G401 (cell line): ENCODE data around the gene MACROH2A1. TPM values are rescaled to one million over a fixed set of nuclear protein-coding genes. Genes with fewer than 3 reads are reported as not detected.

Experiments used
- DNase-seq: peaks from one replicate; pipeline ENCODE4 v3.0.0-alpha.2; 2015; ENCODE audit warnings: low spot score
- in situ Hi-C: cut with HindIII; loops from 2 replicates; pipeline ENCODE4 v1.10.0; 2016; ENCODE audit warnings: low sequenced_read_pairs, mixed read lengths
- total RNA-seq: library from RNA; depleted of rRNA; stranded (reverse); fragments of >200 nt; shearing (Covaris generic); gene quantifications from 2 replicates; pipeline ENCODE4 v1.2.3, GENCODE V29; 2014

The MACROH2A1 gene
- total RNA-seq, 1 experiment from 2014 or later = 1,162 TPM

DNA sequence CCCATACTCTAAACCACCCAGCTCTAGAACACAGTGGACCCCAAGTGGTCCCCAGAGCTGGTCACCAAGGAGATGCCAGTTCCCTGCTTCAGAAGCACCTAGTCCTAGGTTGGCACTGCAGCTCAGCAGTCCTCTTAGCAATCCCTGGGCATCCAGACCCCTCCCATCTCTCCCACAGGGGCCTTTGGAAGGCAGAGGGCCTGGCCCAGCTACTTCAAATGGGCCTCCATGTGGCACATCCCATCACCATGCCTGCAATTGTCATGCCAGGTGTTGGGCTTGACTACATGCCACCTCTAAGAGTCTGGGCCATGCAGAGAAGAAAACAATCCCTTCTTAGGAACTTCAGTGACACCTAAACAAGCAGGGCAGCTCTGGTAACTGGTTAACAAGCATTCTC lies 14.1 kb downstream of the MACROH2A1 start:
- in situ Hi-C loops = no loop called here
- no peak for DNase-seq

DNA sequence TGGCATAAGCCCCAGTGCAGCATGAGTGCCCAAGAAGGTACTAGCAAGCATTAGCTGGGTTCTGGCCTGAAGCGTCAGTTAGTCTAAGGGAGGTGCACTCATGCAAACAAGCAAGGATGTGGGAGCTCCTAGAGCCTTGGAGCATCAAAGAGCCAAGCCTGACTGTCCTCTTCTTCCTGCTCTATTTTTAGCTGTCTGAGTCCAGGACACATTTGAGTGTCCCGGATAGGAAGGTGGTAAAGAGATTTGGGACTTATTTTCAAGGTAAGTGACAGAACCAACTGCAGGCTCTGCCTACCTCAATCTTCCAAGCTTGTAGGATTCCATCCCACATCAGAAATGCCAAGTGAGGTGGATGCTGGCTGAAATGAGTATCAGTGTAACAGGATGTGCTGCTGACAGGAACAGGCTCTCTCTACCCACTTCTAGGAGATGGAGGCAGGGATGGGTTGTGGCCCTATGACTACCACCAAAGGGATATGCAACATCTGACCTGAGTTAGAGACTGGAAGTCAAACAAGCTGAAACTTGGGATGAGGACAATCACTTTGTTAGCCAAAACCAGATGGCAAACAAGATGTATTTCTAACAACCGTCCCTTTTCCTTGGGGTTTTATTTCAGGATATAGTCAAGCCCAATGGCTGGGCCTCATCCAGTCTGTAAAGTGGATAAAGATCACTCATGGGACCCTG lies 15.1 kb downstream of the MACROH2A1 start:
- in situ Hi-C loops = no loop called here

DNA sequence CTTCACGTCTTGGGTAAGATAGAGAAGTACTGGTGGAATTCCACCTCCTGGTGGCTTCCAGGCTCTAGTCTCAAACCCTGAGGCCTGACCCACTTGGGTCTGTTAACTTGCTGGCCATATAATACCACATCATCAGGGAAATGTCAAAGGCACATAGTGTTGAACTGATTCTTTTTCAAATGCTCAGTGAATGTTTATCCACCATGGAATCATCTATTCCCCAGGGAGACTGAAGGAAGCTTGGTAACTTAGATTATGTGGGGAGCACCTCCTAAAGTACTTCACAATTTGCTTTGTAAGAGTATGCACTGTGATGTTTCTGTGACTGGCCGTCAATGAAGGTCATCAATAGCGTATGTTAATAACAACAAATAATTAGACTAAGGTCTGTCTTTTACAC lies 16.1 kb downstream of the MACROH2A1 start:
- DNase-seq = no peak
- in situ Hi-C loops = no loop called here

More for the DNA sequence above, 15.1 kb downstream of the MACROH2A1 start:
- DNase-seq = no peak

- in situ Hi-C loops = no loop called here
- no peak for DNase-seq
These were observed 16.8 kb downstream of the MACROH2A1 start for GRCh38 chr5:135382106-135382790.

DNA sequence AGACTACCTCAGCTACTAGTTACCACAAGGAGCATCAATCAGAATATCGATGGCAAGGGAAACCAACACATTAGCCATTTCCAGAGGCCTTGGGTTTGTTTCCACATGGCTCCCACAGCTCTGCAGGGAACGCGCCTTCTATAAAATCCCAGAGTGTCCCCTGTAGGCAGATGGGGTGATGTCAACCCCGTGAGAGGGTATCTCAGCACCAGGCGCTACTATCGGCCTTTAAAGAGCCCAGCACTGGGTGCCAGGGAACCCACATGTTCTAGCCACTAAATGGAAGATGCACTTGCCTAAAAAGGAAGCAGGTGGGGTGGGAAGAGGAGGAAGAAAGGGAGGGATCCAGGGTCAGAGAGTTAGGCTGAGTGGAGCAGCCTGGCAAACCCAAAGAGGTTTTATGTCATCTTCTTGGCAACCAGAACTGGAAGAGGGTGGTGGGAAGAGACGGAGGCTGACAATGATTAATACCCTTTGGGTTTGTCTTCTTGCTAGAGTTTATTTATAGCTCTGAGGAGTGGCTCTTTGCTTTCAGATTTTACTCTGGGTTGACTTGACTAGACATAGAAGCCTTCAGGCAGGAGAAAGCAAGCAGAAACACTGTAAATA lies 19.9 kb downstream of the MACROH2A1 start:
- DNase-seq = no peak
- in situ Hi-C loops = no loop called here

GRCh38 chr5:135377751-135378680 lies 21.0 kb downstream of the MACROH2A1 start:
- no peak for DNase-seq
- in situ Hi-C loops = no loop called here

- in situ Hi-C loops = no loop called here
These were observed 21.9 kb downstream of the MACROH2A1 start for GRCh38 chr5:135376961-135377624.

DNA sequence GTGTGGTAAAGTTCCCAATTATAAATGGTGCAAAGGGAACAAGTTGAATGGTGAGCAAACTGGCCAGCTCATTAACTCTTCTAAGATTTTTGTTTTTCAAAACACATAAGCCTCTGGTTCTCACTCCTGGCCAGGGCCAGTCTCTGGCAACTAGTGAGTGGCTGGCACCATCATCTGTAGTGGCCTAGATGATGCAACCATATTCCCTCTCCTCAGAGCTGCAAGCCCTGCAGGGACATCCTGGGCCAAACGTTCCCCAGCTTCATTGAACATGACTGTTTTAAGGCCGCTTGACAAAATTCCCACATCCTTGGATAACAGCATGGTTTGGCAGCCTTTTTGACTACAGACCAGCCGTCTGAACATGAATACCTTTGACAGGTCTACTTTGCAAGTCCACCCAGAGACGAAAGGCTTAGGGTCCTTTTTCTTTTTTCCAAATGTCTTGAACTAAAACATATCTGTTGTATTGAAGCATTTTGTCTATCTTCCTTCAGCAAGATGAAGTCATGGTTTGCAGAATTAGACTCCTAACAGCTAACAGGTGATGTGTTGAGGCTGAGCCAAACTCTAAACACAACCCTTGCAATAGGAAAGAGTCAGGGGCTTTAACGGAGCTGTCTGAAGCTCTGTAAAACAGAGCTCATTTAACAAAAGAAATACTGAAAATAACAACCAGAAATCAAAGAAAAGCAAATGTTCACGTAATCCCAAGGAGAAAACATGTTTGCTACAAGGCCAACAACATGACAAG lies 23.8 kb downstream of the MACROH2A1 start:
- in situ Hi-C loops = no loop called here
- DNase-seq = peak; percentile 79

More at GRCh38 chr5:135376961-135377624, 21.9 kb downstream of the MACROH2A1 start:
- no peak for DNase-seq

DNA sequence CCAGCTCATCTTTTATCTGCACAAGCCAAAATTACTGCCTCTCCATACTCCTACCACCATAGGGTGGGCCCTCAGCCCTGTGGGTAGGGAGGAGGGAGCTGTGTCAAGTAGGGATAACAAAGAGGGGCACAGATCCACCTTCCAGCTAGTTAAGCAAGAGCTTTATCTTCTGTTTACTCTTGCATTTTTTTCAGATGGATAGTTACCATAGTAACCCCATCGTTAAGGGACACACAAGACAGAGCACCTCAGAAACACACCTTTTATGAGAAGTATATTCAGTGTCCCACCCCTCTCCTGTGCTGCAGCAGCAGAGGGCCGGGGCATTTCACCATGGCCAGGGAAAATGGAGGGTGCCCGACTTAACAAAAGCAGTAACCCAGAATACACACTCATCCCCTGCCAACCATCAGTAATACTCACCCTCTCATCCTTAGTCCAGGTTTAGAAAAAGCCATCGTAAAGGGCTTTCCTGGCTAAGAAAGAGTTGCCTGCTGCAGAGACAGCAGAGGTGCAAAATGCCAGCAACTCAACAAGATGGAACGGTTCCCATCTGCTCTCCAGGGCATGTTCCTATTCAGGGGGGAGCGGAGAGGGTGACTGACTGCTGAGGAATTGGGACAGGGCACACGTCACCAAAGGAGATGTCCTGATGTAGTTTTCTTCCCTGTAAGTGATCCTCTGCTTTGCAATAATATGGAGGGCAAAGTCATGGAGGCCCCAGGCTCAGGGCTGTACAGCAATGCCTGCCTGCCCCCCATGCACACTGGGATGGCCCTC lies 25.1 kb downstream of the MACROH2A1 start:
- DNase-seq = peak; percentile 45
- in situ Hi-C loops = no loop called here

GRCh38 chr5:135372654-135373381 lies 26.2 kb downstream of the MACROH2A1 start:
- in situ Hi-C loops = no loop called here
- DNase-seq = no peak

GRCh38 chr5:135371622-135372232 lies 27.3 kb downstream of the MACROH2A1 start:
- in situ Hi-C loops = no loop called here

GRCh38 chr5:135369952-135370351 lies 29.1 kb downstream of the MACROH2A1 start:
- no peak for DNase-seq
- in situ Hi-C loops = no loop called here

More at GRCh38 chr5:135371622-135372232, 27.3 kb downstream of the MACROH2A1 start:
- no peak for DNase-seq

DNA sequence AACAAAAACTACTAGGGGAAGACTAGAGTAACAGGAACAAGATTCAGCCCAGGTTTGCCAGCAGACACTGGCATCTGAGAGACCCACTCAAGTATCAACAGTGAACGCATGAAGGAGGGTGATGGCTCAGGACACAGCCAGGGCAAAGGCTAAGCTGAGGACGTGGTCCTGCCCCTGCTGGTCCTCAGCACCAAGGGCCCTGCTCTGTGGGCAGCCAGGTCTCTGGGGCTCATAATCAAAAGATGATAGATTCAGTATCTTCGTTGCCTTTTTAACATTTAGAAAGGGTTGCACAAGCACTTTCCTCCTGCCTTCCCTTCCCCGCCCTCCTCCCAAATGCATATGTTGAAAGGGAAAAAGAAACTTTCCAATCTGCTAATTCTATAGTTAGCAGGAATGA lies 31.5 kb downstream of the MACROH2A1 start:
- in situ Hi-C loops = no loop called here
- DNase-seq = no peak

- no peak for DNase-seq
- in situ Hi-C loops = no loop called here
These were observed 32.0 kb downstream of the MACROH2A1 start for GRCh38 chr5:135367076-135367475.

DNA sequence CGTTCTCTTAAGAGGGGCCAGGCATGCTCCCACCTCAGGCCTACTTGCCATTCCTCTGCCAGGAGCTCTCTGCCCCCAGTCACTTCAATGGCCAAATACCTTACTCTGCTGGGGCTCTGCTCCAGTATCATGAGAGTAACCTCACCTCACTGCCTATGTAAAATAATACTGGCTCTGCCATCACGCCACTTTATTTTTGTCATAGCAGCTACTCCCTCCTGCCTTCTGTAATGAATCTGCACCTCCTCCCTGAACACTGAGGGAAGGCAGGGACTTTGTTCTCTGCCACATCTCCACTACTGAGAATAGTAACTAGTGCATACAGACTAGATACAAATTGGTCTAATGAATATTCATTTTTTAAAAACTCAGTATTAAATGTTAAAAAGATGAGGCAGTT lies 33.8 kb downstream of the MACROH2A1 start:
- in situ Hi-C loops = no loop called here
- DNase-seq = no peak
